ENCODE measurements around the gene PKD1.
"Not testable (repeated sequence)": the region's sequence is repeated elsewhere in the genome, so short reads cannot be mapped to it uniquely, and the experiment has no call there.

GRCh38 chr16:2117960-2118722 lies 17.6 kb downstream of the PKD1 start:
- not testable (repeated sequence) for TF ChIP-seq CTCF (conservative IDR thresholded peaks at IDR 0.05; ENCODE audit: low read depth, low read length); EZH2 (IDR thresholded peaks at IDR 0.05; ENCODE audit: low read length, unreplicated experiment)
